GM12873 (cell line): ENCODE results near the gene CXCL6.

Experiments used
- TF ChIP-seq, protein P1 (sequence below): IDR thresholded peaks from 2 replicates; pipeline ENCODE4 v1.5.1; 2012; ENCODE audit warnings: low read depth, mild to moderate bottlenecking, moderate library complexity, low read length, control low read depth; ENCODE audit not compliant: insufficient read depth; ENCODE audit errors: missing control alignments

The CXCL6 gene

GRCh38 chr4:73874386-73874785, 37.9 kb downstream of the CXCL6 start:
- TF ChIP-seq, protein P1, sequence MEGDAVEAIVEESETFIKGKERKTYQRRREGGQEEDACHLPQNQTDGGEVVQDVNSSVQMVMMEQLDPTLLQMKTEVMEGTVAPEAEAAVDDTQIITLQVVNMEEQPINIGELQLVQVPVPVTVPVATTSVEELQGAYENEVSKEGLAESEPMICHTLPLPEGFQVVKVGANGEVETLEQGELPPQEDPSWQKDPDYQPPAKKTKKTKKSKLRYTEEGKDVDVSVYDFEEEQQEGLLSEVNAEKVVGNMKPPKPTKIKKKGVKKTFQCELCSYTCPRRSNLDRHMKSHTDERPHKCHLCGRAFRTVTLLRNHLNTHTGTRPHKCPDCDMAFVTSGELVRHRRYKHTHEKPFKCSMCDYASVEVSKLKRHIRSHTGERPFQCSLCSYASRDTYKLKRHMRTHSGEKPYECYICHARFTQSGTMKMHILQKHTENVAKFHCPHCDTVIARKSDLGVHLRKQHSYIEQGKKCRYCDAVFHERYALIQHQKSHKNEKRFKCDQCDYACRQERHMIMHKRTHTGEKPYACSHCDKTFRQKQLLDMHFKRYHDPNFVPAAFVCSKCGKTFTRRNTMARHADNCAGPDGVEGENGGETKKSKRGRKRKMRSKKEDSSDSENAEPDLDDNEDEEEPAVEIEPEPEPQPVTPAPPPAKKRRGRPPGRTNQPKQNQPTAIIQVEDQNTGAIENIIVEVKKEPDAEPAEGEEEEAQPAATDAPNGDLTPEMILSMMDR = no peak

GRCh38 chr4:73875401-73875800, 38.9 kb downstream of the CXCL6 start:
- TF ChIP-seq, protein P1 = no peak

- TF ChIP-seq, protein P1 = no peak
Measured at GRCh38 chr4:73883306-73883705, 46.8 kb downstream of the CXCL6 start.

DNA sequence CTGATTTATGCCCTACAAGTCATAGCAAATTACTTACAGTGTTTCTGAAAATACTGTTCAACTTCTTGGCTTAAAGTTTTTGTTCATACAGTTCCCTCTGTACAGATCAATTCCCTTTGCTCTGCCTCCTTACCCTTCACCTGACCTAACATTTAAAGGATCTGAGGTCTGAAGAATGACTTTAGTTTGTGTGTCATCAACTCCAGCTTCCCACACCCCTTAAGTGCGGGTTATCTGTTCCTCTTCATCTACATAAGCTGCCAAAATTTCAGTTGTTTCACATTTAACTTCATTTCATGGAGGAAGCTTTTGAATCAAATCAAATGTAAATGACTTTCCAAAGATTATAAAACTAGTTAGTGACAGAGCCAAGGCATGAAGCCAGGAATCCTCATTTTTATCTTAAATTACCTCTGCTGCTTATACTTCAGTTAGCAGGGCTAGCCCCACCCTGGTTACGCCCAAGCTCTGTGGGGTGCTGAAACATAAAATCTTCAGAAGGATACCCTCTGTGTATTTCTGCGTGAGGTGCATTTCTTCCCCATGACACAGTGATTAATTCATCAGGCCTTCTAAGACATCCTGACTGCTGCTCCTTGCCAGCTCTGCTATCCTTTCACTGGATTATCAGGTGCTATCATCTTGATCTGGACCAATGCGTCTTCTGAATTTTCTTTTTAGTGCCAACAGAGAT, 49.2 kb downstream of the CXCL6 start:
- TF ChIP-seq, protein P1 = no peak
